WTC11 (cell line): ENCODE results near the gene BABAM2. TPM values are rescaled to one million over a fixed set of nuclear protein-coding genes. Genes with fewer than 3 reads are reported as not detected.

Experiments used
- ATAC-seq: fragments of 200-7000 bp; cut with Tn5 transposase; 2 replicates; pipeline ENCODE4 v1.10.0; 2021; ENCODE audit warnings: mild to moderate bottlenecking, moderate library complexity
- CTCF ChIA-PET: fragments of 300-600 bp; sonication (Branson Sonifier 250); formaldehyde crosslinking; loops from one replicate; lab custom pipeline; 2021; ENCODE audit warnings: antibody characterized with exemption; lab: Charles Lee
- POLR2A ChIA-PET: fragments of 350-600 bp; sonication (Branson Sonifier 250); formaldehyde crosslinking; loops from one replicate; lab custom pipeline; 2021; ENCODE audit warnings: antibody characterized with exemption; lab: Charles Lee
- DNase-seq: peaks from one replicate; pipeline ENCODE4 v3.0.0; 2021; ENCODE audit warnings: low spot score
- H3K27ac Mint-ChIP-seq: 2 replicates; pipeline ENCODE4 v1.8.0; 2021; ENCODE audit warnings: mixed read lengths
- H3K27me3 Mint-ChIP-seq: 2 replicates; pipeline ENCODE4 v1.8.0; 2021; ENCODE audit warnings: low read depth, mild to moderate bottlenecking, moderate library complexity, mixed read lengths
- H3K36me3 Mint-ChIP-seq: 2 replicates; pipeline ENCODE4 v1.8.0; 2021; ENCODE audit warnings: mixed read lengths
- H3K4me1 Mint-ChIP-seq: 2 replicates; pipeline ENCODE4 v1.8.0; 2022; ENCODE audit warnings: mixed read lengths
- H3K4me3 Mint-ChIP-seq: 2 replicates; pipeline ENCODE4 v1.8.0; 2021; ENCODE audit warnings: mild to moderate bottlenecking, moderate library complexity, mixed read lengths
- H3K9me3 Mint-ChIP-seq: 2 replicates; pipeline ENCODE4 v1.8.0; 2021; ENCODE audit warnings: mixed read lengths
- ATF1 ChIP-seq: sonication (generic); formaldehyde crosslinking; IDR thresholded peaks from 2 replicates; pipeline ENCODE4 v1.8.1; 2023; ENCODE audit warnings: mild to moderate bottlenecking, moderate library complexity, missing genetic modification reagents
- ATF2 ChIP-seq: sonication (generic); formaldehyde crosslinking; IDR thresholded peaks from 2 replicates; pipeline ENCODE4 v1.8.1; 2022; ENCODE audit warnings: low read depth, missing genetic modification reagents, borderline replicate concordance
- ATF3 ChIP-seq: sonication (generic); formaldehyde crosslinking; conservative IDR thresholded peaks from 2 replicates; pipeline ENCODE4 v1.8.1; 2022; ENCODE audit warnings: mild to moderate bottlenecking, missing genetic modification reagents
- ATF6 ChIP-seq: sonication (generic); formaldehyde crosslinking; IDR thresholded peaks from 2 replicates; pipeline ENCODE4 v1.8.1; 2023; ENCODE audit warnings: mild to moderate bottlenecking, missing genetic modification reagents
- E2F1 ChIP-seq: sonication (generic); formaldehyde crosslinking; IDR thresholded peaks from 2 replicates; pipeline ENCODE4 v1.8.0; 2022; ENCODE audit warnings: mild to moderate bottlenecking, missing genetic modification reagents
- ELF4 ChIP-seq: sonication (generic); formaldehyde crosslinking; IDR thresholded peaks from 2 replicates; pipeline ENCODE4 v1.8.1; 2022; ENCODE audit warnings: low read depth, mild to moderate bottlenecking, moderate library complexity, missing genetic modification reagents
- EMX1 ChIP-seq: fragments of 250-450 bp; sonication (Bioruptor Pico); IDR thresholded peaks from 2 replicates; pipeline ENCODE4 v1.8.0; 2021; ENCODE audit warnings: mild to moderate bottlenecking
- FOXK1 ChIP-seq: sonication (generic); formaldehyde crosslinking; IDR thresholded peaks from 2 replicates; pipeline ENCODE4 v1.8.0; 2022; ENCODE audit warnings: mild to moderate bottlenecking, moderate library complexity, missing genetic modification reagents
- FOXP4 ChIP-seq: sonication (generic); formaldehyde crosslinking; IDR thresholded peaks from 2 replicates; pipeline ENCODE4 v1.8.0; 2022; ENCODE audit warnings: mild to moderate bottlenecking, missing genetic modification reagents
- GTF2I ChIP-seq: fragments of 250-450 bp; sonication (Bioruptor Pico); conservative IDR thresholded peaks from 2 replicates; pipeline ENCODE4 v1.4.0; 2021; ENCODE audit warnings: mild to moderate bottlenecking
- IRF2 ChIP-seq: sonication (generic); formaldehyde crosslinking; IDR thresholded peaks from 2 replicates; pipeline ENCODE4 v1.8.0; 2022; ENCODE audit warnings: low read depth, missing genetic modification reagents, borderline replicate concordance
- MLX ChIP-seq: sonication (generic); formaldehyde crosslinking; IDR thresholded peaks from 2 replicates; pipeline ENCODE4 v1.8.1; 2023; ENCODE audit warnings: mild to moderate bottlenecking, missing genetic modification reagents, moderate library complexity
- OVOL2 ChIP-seq: fragments of 250-450 bp; sonication (Bioruptor Pico); IDR thresholded peaks from 2 replicates; pipeline ENCODE4 v1.9.0; 2021; ENCODE audit warnings: mild to moderate bottlenecking, borderline replicate concordance
- PRDM15 ChIP-seq: sonication (generic); formaldehyde crosslinking; IDR thresholded peaks from 2 replicates; pipeline ENCODE4 v1.8.0; 2022; ENCODE audit warnings: missing genetic modification reagents
- TP53 ChIP-seq: sonication (generic); formaldehyde crosslinking; IDR thresholded peaks from 2 replicates; pipeline ENCODE4 v1.8.1; 2023; ENCODE audit warnings: mild to moderate bottlenecking, missing genetic modification reagents
- USF1 ChIP-seq: sonication (generic); formaldehyde crosslinking; IDR thresholded peaks from 2 replicates; pipeline ENCODE4 v1.8.0; 2022; ENCODE audit warnings: mild to moderate bottlenecking, missing genetic modification reagents
- USF2 ChIP-seq: sonication (generic); formaldehyde crosslinking; IDR thresholded peaks from 2 replicates; pipeline ENCODE4 v1.8.1; 2023; ENCODE audit warnings: mild to moderate bottlenecking, missing genetic modification reagents, moderate library complexity
- ZNF396 ChIP-seq: fragments of 250-450 bp; sonication (Bioruptor Pico); IDR thresholded peaks from 2 replicates; pipeline ENCODE4 v1.8.0; 2021; ENCODE audit warnings: mild to moderate bottlenecking, moderate library complexity, borderline replicate concordance
- ZNF425 ChIP-seq: fragments of 250-450 bp; sonication (Bioruptor Pico); conservative IDR thresholded peaks from 2 replicates; pipeline ENCODE4 v1.9.0; 2021; ENCODE audit warnings: mild to moderate bottlenecking
- total RNA-seq: library from RNA; stranded (reverse); gene quantifications from 3 replicates; pipeline ENCODE4 v1.2.3, GENCODE V29; 2021

The BABAM2 gene
- total RNA-seq, 1 experiment from 2014 or later: 16.5 TPM

- ChIA-PET POLR2A (no interaction called here), CTCF (interaction anchor here (0.6 kb wide), 1 partner anchor 1700 kb away, joined by 4 read pairs; no protein-coding TSS in a partner anchor)
- no peaks in the 10 kb centered on the region for H3K27me3 Mint-ChIP-seq
- no peaks in the 10 kb centered on the region for H3K9me3 Mint-ChIP-seq
- H3K36me3 Mint-ChIP-seq: 0 out of 2 replicates have a peak, but pooled peaks cover 2% of the 10 kb centered on the region
- DNase-seq (no peak), ATAC-seq (no peak)
- H3K4me1 Mint-ChIP-seq: no peaks in the 10 kb centered on the region
- TF ChIP-seq EMX1 (CRISPR knock-in tag) (no peak), IRF2 (CRISPR knock-in tag) (no peak), ZNF396 (CRISPR knock-in tag) (no peak), ATF6 (CRISPR knock-in tag) (no peak)
- no peak overlapping the region for H3K27ac Mint-ChIP-seq
- no peak overlapping the region for H3K4me3 Mint-ChIP-seq
Observed at GRCh38 chr2:28134262-28134812, 243.8 kb downstream of the BABAM2 start.

GRCh38 chr2:28134857-28135256, 244.3 kb downstream of the BABAM2 start:
- Mint-ChIP-seq H3K4me3 (no peak overlapping the region), H3K36me3 (0 out of 2 replicates have a peak, but pooled peaks cover 2% of the 10 kb centered on the region), H3K4me1 (no peaks in the 10 kb centered on the region), H3K27ac (no peak overlapping the region), H3K9me3 (no peaks in the 10 kb centered on the region), H3K27me3 (no peaks in the 10 kb centered on the region)
- ATAC-seq: no peak
- POLR2A ChIA-PET: no interaction called here
- CTCF ChIA-PET: no interaction called here
- TF ChIP-seq TP53 (CRISPR knock-in tag) (no peak), USF2 (no peak), MLX (CRISPR knock-in tag) (no peak), ELF4 (CRISPR knock-in tag) (no peak), ZNF425 (CRISPR knock-in tag) (no peak), E2F1 (CRISPR knock-in tag) (no peak), OVOL2 (no peak), FOXK1 (no peak), USF1 (CRISPR knock-in tag) (no peak), ATF2 (CRISPR knock-in tag) (no peak), FOXP4 (CRISPR knock-in tag) (no peak), PRDM15 (no peak), ATF3 (CRISPR knock-in tag) (no peak), ATF1 (CRISPR knock-in tag) (no peak), GTF2I (CRISPR knock-in tag) (no peak)
- no peak for DNase-seq
